K562 (cell line): ENCODE measurements around the gene CYS1. TPM values are rescaled to one million over a fixed set of nuclear protein-coding genes. Genes with fewer than 3 reads are reported as not detected.

Source experiments
- ARID1B ChIP-seq: fragments of 450-650 bp; IDR thresholded peaks from 2 replicates; pipeline ENCODE4 v1.6.1; 2016; ENCODE audit warnings: antibody characterized with exemption, mild to moderate bottlenecking, inconsistent platforms
- BHLHE40 ChIP-seq: IDR thresholded peaks from 2 replicates; pipeline ENCODE4 v1.6.1; 2011; ENCODE audit warnings: low read length, improper control_type of control experiment
- CBFA2T2 ChIP-seq: fragments of 450-650 bp; conservative IDR thresholded peaks from 2 replicates; pipeline ENCODE4 v1.6.1; 2017; ENCODE audit warnings: mild to moderate bottlenecking
- EP400 ChIP-seq: fragments of 450-650 bp; IDR thresholded peaks from 2 replicates; pipeline ENCODE4 v1.6.1; 2017; ENCODE audit warnings: antibody characterized with exemption, mild to moderate bottlenecking, moderate library complexity
- GATAD2B ChIP-seq: fragments of 450-650 bp; IDR thresholded peaks from 2 replicates; pipeline ENCODE4 v1.6.1; 2017; ENCODE audit warnings: mild to moderate bottlenecking, borderline replicate concordance
- GTF2F1 ChIP-seq: IDR thresholded peaks from 2 replicates; pipeline ENCODE4 v1.6.1; 2011; ENCODE audit warnings: low read depth, low read length, improper control_type of control experiment
- KDM5B ChIP-seq: fragments of 200-600 bp; sonication (generic); IDR thresholded peaks from 2 replicates; pipeline ENCODE4 v1.6.1; 2012; ENCODE audit warnings: low read depth, mild to moderate bottlenecking, moderate library complexity, low read length, control low read depth, inconsistent platforms; ENCODE audit not compliant: insufficient replicate concordance
- NR4A1 ChIP-seq, 2 experiments: fragments of 250-450 bp in 1 of 2; fragments of 450-650 bp in 1 of 2; sonication (Bioruptor Pico) in 1 of 2; IDR thresholded peaks; 2 replicates each; pipeline versions ENCODE4 v1.4.0 to v1.6.1; 2016 to 2020; ENCODE audit warnings: mild to moderate bottlenecking in 2 of 2, missing compliant biosample characterization in 1 of 2, missing genetic modification characterization in 1 of 2, moderate library complexity in 1 of 2
- NRF1 ChIP-seq, 2 experiments: fragments of 450-650 bp; IDR thresholded peaks in 1 of 2; conservative IDR thresholded peaks in 1 of 2; 2 replicates each; pipeline ENCODE4 v1.6.1; 2014; ENCODE audit warnings: mild to moderate bottlenecking in 2 of 2
- SIN3A ChIP-seq, 2 experiments: fragments of 150-350 bp in 1 of 2; IDR thresholded peaks; 2 replicates each; pipeline ENCODE4 v1.6.1; 2011 to 2016; ENCODE audit warnings: borderline replicate concordance in 2 of 2, low read depth in 2 of 2, low read length in 2 of 2, mild to moderate bottlenecking in 2 of 2, moderate library complexity in 2 of 2; ENCODE audit not compliant: control insufficient read depth in 1 of 2
- SMARCA4 ChIP-seq: fragments of 450-650 bp; IDR thresholded peaks from 2 replicates; pipeline ENCODE4 v1.6.1; 2016
- SNIP1 ChIP-seq: fragments of 450-650 bp; IDR thresholded peaks from 2 replicates; pipeline ENCODE4 v1.7.1; 2017; ENCODE audit warnings: low read depth, mild to moderate bottlenecking
- SP1 ChIP-seq: sonication (generic); formaldehyde crosslinking; IDR thresholded peaks from 2 replicates; pipeline ENCODE4 v1.8.1; 2022; ENCODE audit warnings: mild to moderate bottlenecking, missing genetic modification reagents
- STAT5A ChIP-seq: IDR thresholded peaks from 2 replicates; pipeline ENCODE4 v1.6.1; 2012; ENCODE audit warnings: low read length, inconsistent platforms, borderline replicate concordance
- SUPT5H ChIP-seq: fragments of 450-650 bp; IDR thresholded peaks from 2 replicates; pipeline ENCODE4 v1.6.1; 2016
- polyA plus RNA-seq, 8 experiments: library from polyadenylated mRNA; depleted of rRNA in 4 of 8; stranded (reverse) in 5 of 8; unstranded in 3 of 8; fragments of >200 nt; fragmentation: Nextera tagmentation in 2 of 8; fragmentation: Illumina TruSeq in 1 of 8; extraction: Ambion mirVana in 2 of 8; extraction: Trizol in 1 of 8; gene quantifications; 2 replicates each; pipeline versions ENCODE4 v1.2.1 to v1.2.3, GENCODE V29; 2011 to 2014; ENCODE audit warnings: inconsistent platforms in 1 of 8, missing spikeins in 1 of 8
- total RNA-seq, 7 experiments: library from RNA; depleted of rRNA in 6 of 7; stranded (reverse); fragments of >200 nt in 6 of 7; fragmentation: Illumina TruSeq in 2 of 7; extraction: Trizol in 2 of 7; gene quantifications; 2 replicates each; pipeline versions ENCODE4 v1.2.1 to v1.2.3, GENCODE V29; 2011 to 2021; ENCODE audit warnings: low replicate concordance in 1 of 7
- TF ChIP-seq, protein P1 (sequence below): sonication (generic); formaldehyde crosslinking; IDR thresholded peaks from 2 replicates; pipeline ENCODE4 v1.8.0; 2022; ENCODE audit warnings: mild to moderate bottlenecking, missing genetic modification reagents, borderline replicate concordance
- TF ChIP-seq, protein P2 (sequence below): fragments of 450-650 bp; IDR thresholded peaks from 2 replicates; pipeline ENCODE4 v1.6.1; 2017; ENCODE audit warnings: antibody characterized with exemption, mild to moderate bottlenecking
- TF ChIP-seq, protein P3 (sequence below): fragments of 450-650 bp; IDR thresholded peaks from 2 replicates; pipeline ENCODE4 v1.6.1; 2016; ENCODE audit warnings: antibody characterized with exemption

CYS1 gene
- total and polyA plus RNA-seq, 9 of the 15 experiments (the other 6 are each of a cell fraction or from before 2014, with no cell fraction given): 0.11 to 0.13 TPM; not detected in 7

DNA sequence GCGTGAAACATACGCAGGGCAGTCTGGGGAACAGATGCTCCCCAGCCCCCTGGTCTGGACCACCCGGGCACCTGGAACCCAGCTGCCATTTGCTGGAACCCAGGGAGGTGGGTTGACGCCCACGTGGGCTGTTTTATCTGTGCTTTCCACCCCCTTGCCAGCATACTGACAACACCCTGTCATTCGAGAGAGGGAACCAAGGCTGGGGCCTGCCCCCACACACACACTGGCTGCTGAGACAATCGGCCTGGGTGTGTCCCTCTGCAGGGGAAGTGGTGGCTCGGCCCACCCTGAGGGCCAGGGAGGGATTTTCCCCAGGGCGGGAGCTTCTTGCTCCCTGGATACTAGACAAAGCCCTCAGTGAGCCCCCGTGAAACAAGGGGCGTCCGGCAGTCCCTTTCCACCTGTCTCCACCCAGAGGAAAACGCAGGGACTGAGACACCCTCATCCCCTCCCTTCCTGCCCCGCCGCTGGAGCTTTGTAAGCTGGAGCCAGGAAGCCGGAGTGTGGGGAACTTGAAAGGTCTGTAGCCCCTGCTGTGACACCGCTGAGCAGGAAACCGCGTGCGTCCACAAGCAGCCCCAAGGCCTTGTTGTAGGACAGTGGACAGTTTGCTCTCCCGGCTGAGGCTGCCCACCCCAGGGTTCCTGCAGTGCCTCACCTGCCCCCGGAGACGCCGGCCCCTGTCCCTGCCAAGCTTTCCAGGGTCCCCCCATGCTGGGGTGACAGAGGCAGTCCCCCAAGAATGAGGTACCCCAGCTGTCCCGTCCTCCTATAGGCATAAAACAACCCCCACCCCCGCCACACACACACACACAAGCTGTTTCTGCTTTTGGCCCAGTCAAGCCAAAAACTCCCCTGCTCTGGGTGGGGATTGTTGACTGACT, 51.0 kb downstream of the CYS1 start (continued):
- TF ChIP-seq EP400 (peak; percentile 71), GATAD2B (peak; percentile 32; the same call in 1 of the 2 replicates), SNIP1 (no peak), SP1 (CRISPR knock-in tag) (peak; percentile 32; the same call in 1 of the 2 replicates), GTF2F1 (no peak), ARID1B (peak; percentile 76), SUPT5H (peak; percentile 79), CBFA2T2 (peak; percentile 61), KDM5B (peak; percentile 60), NRF1 (conservative IDR thresholded peaks at IDR 0.05 in 1 of 2, IDR thresholded peaks at IDR 0.05 in 1 of 2) (peak in 1 of 2 experiments; percentile 22; a peak in 2 of 4 replicates), NR4A1 (CRISPR knock-in tag; IDR thresholded peaks at IDR 0.05) (no peak), NR4A1 (tag; IDR thresholded peaks at IDR 0.05) (peak; percentile 8; the same call in 1 of the 2 replicates), STAT5A (no peak), BHLHE40 (peak; percentile 7; the same call in 1 of the 2 replicates), SIN3A (IDR thresholded peaks at IDR 0.05; ENCODE audit: borderline replicate concordance in 2 of 2, control insufficient read depth in 1 of 2, low read depth in 2 of 2, low read length in 2 of 2) (peak; percentile 13 to 49; a peak in 1 of 4 replicates), SMARCA4 (0 out of 2 replicates have a peak, but pooled peaks have one; percentile 50)
- TF ChIP-seq, protein P1, sequence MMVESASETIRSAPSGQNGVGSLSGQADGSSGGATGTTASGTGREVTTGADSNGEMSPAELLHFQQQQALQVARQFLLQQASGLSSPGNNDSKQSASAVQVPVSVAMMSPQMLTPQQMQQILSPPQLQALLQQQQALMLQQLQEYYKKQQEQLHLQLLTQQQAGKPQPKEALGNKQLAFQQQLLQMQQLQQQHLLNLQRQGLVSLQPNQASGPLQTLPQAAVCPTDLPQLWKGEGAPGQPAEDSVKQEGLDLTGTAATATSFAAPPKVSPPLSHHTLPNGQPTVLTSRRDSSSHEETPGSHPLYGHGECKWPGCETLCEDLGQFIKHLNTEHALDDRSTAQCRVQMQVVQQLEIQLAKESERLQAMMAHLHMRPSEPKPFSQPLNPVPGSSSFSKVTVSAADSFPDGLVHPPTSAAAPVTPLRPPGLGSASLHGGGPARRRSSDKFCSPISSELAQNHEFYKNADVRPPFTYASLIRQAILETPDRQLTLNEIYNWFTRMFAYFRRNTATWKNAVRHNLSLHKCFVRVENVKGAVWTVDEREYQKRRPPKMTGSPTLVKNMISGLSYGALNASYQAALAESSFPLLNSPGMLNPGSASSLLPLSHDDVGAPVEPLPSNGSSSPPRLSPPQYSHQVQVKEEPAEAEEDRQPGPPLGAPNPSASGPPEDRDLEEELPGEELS: peak; percentile 21; the same call in 1 of the 2 replicates
- TF ChIP-seq, protein P2, sequence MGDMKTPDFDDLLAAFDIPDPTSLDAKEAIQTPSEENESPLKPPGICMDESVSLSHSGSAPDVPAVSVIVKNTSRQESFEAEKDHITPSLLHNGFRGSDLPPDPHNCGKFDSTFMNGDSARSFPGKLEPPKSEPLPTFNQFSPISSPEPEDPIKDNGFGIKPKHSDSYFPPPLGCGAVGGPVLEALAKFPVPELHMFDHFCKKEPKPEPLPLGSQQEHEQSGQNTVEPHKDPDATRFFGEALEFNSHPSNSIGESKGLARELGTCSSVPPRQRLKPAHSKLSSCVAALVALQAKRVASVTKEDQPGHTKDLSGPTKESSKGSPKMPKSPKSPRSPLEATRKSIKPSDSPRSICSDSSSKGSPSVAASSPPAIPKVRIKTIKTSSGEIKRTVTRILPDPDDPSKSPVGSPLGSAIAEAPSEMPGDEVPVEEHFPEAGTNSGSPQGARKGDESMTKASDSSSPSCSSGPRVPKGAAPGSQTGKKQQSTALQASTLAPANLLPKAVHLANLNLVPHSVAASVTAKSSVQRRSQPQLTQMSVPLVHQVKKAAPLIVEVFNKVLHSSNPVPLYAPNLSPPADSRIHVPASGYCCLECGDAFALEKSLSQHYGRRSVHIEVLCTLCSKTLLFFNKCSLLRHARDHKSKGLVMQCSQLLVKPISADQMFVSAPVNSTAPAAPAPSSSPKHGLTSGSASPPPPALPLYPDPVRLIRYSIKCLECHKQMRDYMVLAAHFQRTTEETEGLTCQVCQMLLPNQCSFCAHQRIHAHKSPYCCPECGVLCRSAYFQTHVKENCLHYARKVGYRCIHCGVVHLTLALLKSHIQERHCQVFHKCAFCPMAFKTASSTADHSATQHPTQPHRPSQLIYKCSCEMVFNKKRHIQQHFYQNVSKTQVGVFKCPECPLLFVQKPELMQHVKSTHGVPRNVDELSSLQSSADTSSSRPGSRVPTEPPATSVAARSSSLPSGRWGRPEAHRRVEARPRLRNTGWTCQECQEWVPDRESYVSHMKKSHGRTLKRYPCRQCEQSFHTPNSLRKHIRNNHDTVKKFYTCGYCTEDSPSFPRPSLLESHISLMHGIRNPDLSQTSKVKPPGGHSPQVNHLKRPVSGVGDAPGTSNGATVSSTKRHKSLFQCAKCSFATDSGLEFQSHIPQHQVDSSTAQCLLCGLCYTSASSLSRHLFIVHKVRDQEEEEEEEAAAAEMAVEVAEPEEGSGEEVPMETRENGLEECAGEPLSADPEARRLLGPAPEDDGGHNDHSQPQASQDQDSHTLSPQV: peak; percentile 77
- TF ChIP-seq, protein P3, sequence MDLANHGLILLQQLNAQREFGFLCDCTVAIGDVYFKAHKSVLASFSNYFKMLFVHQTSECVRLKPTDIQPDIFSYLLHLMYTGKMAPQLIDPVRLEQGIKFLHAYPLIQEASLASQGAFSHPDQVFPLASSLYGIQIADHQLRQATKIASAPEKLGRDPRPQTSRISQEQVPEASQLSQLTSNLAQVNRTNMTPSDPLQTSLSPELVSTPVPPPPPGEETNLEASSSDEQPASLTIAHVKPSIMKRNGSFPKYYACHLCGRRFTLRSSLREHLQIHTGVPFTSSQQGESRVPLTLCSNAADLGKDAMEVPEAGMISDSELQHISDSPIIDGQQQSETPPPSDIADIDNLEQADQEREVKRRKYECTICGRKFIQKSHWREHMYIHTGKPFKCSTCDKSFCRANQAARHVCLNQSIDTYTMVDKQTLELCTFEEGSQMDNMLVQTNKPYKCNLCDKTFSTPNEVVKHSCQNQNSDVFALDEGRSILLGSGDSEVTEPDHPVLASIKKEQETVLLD: 0 out of 2 replicates have a peak, but pooled peaks have one; percentile 18
